Thyroid gland (tissue), 4 donors: ENCODE data around the gene RNF217.

ENCODE experiments used
- POLR2A ChIP-seq, 2 donors: fragments of 450-650 bp; IDR thresholded peaks; one replicate each; pipeline ENCODE4 v1.6.1; 2017; ENCODE audit warnings: antibody characterized with exemption in 2 of 2, mild to moderate bottlenecking in 2 of 2, moderate library complexity in 1 of 2
- TF ChIP-seq, protein P1 (sequence below), 6 experiments: fragments of 200-600 bp in 3 of 6; fragments of 450-650 bp in 3 of 6; sonication (generic) in 3 of 6; IDR thresholded peaks; one replicate each; pipeline ENCODE4 v1.5.1; 2016 to 2019; ENCODE audit warnings: antibody characterized with exemption in 6 of 6, mild to moderate bottlenecking in 2 of 6, inconsistent platforms in 1 of 6, moderate library complexity in 1 of 6

DNA sequence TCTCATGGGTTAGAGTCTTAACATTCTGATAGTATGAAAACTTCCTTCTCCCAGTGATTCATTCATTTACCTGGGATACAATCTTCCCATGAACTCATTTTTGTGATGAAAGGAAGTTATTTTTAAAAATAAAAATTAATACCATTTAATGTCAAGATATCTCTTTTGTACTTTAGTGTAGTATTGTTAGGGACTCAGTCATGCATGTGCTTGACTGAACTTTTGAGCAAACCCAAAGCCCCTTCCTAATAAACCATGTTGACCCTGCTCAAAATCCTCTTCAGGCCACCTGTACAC lies 52.4 kb downstream of the RNF217 start:
- TF ChIP-seq, protein P1, sequence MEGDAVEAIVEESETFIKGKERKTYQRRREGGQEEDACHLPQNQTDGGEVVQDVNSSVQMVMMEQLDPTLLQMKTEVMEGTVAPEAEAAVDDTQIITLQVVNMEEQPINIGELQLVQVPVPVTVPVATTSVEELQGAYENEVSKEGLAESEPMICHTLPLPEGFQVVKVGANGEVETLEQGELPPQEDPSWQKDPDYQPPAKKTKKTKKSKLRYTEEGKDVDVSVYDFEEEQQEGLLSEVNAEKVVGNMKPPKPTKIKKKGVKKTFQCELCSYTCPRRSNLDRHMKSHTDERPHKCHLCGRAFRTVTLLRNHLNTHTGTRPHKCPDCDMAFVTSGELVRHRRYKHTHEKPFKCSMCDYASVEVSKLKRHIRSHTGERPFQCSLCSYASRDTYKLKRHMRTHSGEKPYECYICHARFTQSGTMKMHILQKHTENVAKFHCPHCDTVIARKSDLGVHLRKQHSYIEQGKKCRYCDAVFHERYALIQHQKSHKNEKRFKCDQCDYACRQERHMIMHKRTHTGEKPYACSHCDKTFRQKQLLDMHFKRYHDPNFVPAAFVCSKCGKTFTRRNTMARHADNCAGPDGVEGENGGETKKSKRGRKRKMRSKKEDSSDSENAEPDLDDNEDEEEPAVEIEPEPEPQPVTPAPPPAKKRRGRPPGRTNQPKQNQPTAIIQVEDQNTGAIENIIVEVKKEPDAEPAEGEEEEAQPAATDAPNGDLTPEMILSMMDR (IDR thresholded peaks at IDR 0.05): no peak
- no peak for TF ChIP-seq POLR2A (IDR thresholded peaks at IDR 0.05)
